Measurements from ENCODE around the gene ULBP2.
A peak's percentile ranks its signal among the peaks of the same experiment; 100 is the strongest.
"Not testable (repeated sequence)": the region's sequence is repeated elsewhere in the genome, so short reads cannot be mapped to it uniquely, and the experiment has no call there.

The ULBP2 gene

DNA sequence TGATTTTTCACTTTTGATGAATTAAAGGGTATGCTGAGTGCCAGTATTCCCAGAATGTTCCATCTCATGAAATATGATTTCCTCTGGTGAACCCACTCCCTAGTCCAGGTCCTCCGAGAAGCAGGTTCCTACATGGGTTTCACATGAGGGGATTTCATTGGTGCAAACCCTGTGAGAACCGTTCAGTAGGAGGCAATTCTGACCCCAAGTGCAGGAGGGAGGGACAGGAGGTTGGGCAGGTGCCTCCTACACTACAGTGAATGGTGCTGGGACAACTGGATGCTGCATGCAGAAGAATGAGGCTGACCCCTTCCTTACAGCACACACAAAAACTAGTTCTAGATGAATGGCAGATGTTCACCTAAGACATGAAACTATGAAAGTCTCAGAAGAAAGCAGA, 5.1 kb upstream of the ULBP2 start:
- Histone ChIP-seq H3K27ac (no peak overlapping the region), H3K27me3 (replicated peaks) (peaks cover 46% of the 10 kb centered on the region), H3K36me3 (replicated peaks) (no peaks in the 10 kb centered on the region), H3K4me3 (ENCODE audit: low read depth, low read length) (no peak overlapping the region)
- in situ Hi-C loops (cut with HindIII; ENCODE audit: low pct_ligation_motif_present, low sequenced_read_pairs), result no loop called here
- no peak for DNase-seq
- TF ChIP-seq, protein P1, sequence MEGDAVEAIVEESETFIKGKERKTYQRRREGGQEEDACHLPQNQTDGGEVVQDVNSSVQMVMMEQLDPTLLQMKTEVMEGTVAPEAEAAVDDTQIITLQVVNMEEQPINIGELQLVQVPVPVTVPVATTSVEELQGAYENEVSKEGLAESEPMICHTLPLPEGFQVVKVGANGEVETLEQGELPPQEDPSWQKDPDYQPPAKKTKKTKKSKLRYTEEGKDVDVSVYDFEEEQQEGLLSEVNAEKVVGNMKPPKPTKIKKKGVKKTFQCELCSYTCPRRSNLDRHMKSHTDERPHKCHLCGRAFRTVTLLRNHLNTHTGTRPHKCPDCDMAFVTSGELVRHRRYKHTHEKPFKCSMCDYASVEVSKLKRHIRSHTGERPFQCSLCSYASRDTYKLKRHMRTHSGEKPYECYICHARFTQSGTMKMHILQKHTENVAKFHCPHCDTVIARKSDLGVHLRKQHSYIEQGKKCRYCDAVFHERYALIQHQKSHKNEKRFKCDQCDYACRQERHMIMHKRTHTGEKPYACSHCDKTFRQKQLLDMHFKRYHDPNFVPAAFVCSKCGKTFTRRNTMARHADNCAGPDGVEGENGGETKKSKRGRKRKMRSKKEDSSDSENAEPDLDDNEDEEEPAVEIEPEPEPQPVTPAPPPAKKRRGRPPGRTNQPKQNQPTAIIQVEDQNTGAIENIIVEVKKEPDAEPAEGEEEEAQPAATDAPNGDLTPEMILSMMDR (IDR thresholded peaks at IDR 0.05; ENCODE audit: low read depth, low read length, missing control alignments), result no peak

DNA sequence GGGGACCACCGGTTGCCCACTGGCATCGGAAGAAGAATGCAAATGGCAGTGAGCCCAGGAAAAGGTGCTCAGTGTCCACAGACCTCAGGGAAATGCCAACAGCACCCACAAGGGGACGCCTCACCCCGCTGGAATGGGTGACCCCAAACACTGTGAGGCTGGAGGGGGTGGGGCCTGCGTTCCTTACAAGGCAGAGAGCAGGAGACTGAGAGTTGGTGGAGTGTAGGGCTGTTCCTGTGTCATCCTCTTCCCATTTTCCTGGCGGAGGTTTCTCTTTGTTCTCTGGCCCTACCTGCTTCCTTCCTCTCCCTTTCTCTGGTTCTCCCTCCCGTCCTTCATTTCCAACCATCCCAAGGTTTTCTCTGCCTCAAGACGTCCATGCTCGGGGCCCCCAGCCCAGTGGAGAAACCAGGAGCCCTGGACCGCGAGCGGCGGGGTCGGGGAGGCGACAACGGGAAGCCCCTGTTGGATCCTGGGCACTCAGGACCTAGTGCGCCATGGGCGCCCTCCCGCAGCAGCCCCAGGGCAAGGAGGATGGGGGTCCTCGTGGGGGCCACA, 3.7 kb upstream of the ULBP2 start:
- Histone ChIP-seq H3K4me3 (ENCODE audit: low read depth, low read length) (peak overlapping the region; percentile 43), H3K27me3 (replicated peaks) (peaks cover 44% of the 10 kb centered on the region)
- H3K36me3 ChIP-seq (replicated peaks); DNase-seq; in situ Hi-C loops (cut with HindIII; ENCODE audit: low pct_ligation_motif_present, low sequenced_read_pairs); H3K27ac ChIP-seq: not testable (repeated sequence)

DNA sequence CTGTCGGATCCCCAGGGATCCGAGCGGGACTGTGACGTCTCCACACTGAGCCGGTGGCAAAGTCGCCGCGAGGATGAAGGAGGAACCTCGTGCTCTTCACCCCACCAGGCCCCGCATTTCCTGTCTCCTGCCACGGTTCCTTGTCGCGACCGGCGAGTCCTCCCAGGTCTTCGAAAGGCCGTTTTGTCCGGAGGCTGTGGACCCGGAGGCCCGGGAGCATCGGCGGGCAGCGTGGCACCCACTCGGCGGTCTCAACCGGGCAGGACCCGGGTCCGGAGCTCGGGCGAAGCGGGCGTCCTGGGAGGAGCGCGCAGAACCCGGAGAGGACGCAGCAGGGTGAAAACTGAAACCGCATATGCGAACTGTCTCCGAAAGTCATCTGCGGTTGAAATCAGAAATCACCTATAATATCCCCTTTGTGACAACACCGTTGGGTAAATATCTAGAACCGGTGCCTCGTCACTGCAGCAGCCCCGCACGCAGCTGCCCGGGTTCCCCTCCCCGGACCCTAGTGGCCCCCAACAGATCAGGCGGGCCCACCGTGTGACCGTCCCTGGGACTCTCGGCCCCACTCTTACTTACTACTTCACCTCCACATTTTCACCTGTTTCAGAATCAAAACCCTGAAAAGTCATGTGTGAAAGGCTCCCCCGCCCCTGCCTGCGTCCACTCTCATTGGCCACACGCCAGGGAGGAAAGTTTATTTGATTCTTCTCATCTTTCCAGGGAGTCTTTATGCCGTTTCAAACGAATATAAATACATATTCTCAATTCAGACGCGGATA, 3.1 kb upstream of the ULBP2 start:
- H3K27me3 ChIP-seq (replicated peaks), result peaks cover 44% of the 10 kb centered on the region

DNA sequence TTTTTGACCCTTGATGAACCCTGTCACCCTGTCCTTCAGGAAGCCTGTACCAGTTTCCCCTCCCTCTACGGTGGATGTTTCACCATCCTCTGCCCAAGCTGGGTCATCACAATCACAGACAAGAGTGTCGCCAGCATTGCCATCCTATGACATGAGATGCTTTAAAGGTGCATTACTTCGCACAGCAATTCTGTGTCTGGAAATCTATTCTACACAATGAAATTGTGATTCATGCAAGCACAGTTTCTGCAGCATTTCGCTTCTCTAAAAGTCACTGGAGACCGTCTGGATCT, 2.5 kb upstream of the ULBP2 start:
- no peak for DNase-seq
- in situ Hi-C loops (cut with HindIII; ENCODE audit: low pct_ligation_motif_present, low sequenced_read_pairs), result no loop called here
- Histone ChIP-seq H3K4me3 (ENCODE audit: low read depth, low read length) (no peak overlapping the region), H3K27ac (no peak overlapping the region), H3K27me3 (replicated peaks) (peaks cover 44% of the 10 kb centered on the region), H3K36me3 (replicated peaks) (no peaks in the 10 kb centered on the region)
- TF ChIP-seq, protein P1 (IDR thresholded peaks at IDR 0.05; ENCODE audit: low read depth, low read length, missing control alignments), result no peak

More for the DNA sequence above, 3.1 kb upstream of the ULBP2 start:
- in situ Hi-C loops (cut with HindIII; ENCODE audit: low pct_ligation_motif_present, low sequenced_read_pairs), result no loop called here
- Histone ChIP-seq H3K4me3 (ENCODE audit: low read depth, low read length) (peak overlapping the region; percentile 43), H3K27ac (no peak overlapping the region), H3K36me3 (replicated peaks) (no peaks in the 10 kb centered on the region)
- TF ChIP-seq, protein P1 (IDR thresholded peaks at IDR 0.05; ENCODE audit: low read depth, low read length, missing control alignments), result no peak
- no peak for DNase-seq

DNA sequence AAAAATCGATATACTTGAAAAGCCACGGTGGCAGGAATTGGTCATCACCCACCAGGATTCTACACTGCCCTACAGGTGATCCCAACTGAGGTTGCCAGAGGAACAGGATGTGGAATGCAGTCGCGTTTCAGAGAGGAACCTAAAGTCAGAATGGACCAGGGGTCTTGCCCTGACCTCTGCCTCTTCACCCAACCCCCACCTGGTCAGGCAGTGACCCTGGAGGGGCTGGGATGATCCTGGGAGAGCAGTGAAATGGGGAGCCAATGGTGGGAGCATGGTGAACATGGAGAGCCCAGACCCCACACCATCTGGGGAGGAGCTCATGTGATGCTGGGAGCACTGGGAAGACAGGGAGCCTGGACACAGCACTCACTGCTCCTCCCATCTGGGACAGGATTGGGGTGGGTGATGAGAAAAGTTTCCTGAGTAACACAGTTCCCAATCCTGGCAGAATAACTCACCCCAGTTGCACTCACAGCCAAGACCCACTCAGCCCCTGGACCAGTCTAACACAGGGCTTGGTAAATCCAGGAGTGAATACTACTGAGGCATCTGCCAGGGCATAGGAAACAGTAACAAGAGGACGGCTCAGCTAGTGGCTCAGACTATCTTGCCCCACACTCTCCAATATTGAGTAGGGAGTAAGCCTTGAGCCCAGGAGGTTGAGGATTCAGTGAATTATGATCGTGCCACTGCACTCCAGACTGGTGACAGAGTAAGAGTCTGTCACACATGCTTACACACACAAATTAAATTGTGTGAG, 1.7 kb upstream of the ULBP2 start:
- H3K4me3 ChIP-seq (ENCODE audit: low read depth, low read length), result no peak overlapping the region
- TF ChIP-seq, protein P1 (IDR thresholded peaks at IDR 0.05; ENCODE audit: low read depth, low read length, missing control alignments), result no peak
- peaks cover 40% of the 10 kb centered on the region for H3K27me3 ChIP-seq (replicated peaks)
- in situ Hi-C loops (cut with HindIII; ENCODE audit: low pct_ligation_motif_present, low sequenced_read_pairs), result no loop called here
- DNase-seq, result no peak
- no peaks in the 10 kb centered on the region for H3K36me3 ChIP-seq (replicated peaks)
- H3K27ac ChIP-seq, result no peak overlapping the region

DNA sequence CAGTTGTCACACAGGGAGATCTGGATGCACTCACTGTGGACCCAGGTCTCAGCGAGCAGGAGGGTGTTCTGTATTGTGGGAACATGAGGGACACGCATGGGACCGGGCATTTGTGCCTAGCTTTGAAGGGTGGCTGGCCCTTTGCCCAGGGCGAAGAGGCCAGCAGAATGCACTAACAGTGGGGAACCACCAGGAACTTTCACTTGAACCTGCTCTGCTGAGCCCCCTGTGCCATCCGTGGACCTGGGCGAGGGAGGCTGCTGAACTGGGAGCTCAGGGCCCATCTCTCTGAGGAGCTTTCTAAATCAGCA, 1.2 kb upstream of the ULBP2 start:
- no peak overlapping the region for H3K4me3 ChIP-seq (ENCODE audit: low read depth, low read length)
- DNase-seq, result no peak
- TF ChIP-seq, protein P1 (IDR thresholded peaks at IDR 0.05; ENCODE audit: low read depth, low read length, missing control alignments), result no peak
- peaks cover 40% of the 10 kb centered on the region for H3K27me3 ChIP-seq (replicated peaks)
- in situ Hi-C loops (cut with HindIII; ENCODE audit: low pct_ligation_motif_present, low sequenced_read_pairs), result no loop called here
- no peak overlapping the region for H3K27ac ChIP-seq
- no peaks in the 10 kb centered on the region for H3K36me3 ChIP-seq (replicated peaks)

Data from brain microvascular endothelial cell (primary cell).